GM12872 (cell line): ENCODE measurements around the gene PSMD13.

Experiments used
- CTCF ChIP-seq: IDR thresholded peaks from 3 replicates; pipeline ENCODE4 v1.5.1; 2011; ENCODE audit warnings: low read depth, mild to moderate bottlenecking, low read length, moderate library complexity; ENCODE audit not compliant: insufficient read depth

The PSMD13 gene

DNA sequence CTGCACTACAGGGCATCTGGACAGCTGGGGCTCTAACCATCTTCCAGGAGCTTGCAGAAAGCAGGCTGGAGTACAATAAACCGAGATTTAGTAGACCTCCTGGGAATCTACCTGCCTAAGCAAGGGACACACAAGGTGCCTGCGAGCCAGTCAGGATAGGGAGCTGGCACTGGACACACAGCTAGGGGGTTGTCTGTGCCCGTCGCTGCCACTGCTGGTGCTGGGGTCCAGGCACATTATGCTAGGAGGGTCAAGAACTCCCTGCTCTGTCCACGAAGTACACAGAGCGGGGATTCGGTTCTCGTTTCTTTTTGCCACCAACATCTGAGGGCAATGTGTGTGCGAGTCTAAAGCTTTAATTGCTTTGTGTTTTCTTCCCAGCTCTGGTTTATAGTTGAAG, 25.0 kb upstream of the PSMD13 start:
- no peak for TF ChIP-seq CTCF

DNA sequence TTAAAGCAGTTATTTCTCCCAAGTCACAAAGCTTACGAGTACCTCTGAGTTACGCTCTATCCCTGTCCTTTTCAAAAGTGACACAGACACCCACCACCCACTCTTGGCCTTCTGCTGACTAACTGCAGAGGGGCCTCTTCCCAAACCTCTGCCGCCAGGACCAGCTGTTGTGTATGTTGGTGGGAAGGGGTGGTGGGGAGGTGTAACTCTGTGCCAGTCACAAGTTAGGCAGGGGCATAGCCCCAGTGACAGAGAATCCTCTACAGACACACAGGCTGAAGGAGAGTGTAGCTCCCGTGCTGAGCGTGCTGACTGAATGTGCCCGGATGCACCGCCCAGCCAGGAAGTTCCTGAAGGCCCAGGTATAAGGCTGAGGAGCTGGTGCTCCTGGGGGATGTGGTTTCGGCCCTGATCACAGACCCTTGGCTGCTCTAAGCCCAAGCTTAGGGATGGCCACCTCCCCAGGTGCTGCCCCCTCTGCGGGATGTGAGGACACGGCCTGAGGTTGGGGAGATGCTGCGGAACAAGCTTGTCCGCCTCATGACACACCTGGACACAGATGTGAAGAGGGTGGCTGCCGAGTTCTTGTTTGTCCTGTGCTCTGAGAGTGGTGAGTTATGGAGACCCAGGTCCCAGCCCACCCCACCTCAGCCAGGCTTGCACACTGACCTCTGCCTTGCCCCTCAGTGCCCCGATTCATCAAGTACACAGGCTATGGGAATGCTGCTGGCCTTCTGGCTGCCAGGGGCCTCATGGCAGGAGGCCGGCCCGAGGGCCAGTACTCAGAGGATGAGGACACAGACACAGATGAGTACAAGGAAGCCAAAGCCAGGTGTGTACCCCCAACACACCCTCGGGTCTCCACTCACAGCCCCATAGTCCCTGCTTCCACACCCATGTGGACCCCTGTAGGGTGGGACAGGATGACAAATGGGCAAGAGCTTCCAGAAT, 24.4 kb upstream of the PSMD13 start:
- TF ChIP-seq CTCF, result no peak

DNA sequence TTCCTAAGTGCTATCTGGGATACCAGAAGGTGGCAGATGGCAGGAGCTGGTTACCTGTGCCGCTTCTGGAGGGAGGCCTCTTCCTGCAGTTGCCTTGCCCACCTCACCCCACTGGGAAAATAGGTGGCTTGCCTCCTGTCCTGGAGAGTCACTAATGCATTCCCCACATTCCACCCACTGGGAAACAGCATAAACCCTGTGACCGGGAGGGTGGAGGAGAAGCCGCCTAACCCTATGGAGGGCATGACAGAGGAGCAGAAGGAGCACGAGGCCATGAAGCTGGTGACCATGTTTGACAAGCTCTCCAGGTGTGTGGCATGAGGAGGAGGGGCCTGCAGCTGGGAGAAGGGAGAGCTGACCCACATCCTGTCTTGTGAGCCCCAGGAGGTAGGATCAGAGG, 23.7 kb upstream of the PSMD13 start:
- TF ChIP-seq CTCF, result no peak

DNA sequence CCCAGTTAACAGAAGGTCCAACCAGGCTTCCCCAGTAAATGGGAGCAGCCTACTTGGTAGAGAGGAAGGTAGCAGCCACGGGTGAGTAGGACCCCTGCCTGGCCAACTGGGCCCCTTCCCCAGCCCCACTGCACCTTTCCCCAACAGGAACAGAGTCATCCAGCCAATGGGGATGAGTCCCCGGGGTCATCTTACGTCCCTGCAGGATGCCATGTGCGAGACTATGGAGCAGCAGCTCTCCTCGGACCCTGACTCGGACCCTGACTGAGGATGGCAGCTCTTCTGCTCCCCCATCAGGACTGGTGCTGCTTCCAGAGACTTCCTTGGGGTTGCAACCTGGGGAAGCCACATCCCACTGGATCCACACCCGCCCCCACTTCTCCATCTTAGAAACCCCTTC, 22.7 kb upstream of the PSMD13 start:
- no peak for TF ChIP-seq CTCF

DNA sequence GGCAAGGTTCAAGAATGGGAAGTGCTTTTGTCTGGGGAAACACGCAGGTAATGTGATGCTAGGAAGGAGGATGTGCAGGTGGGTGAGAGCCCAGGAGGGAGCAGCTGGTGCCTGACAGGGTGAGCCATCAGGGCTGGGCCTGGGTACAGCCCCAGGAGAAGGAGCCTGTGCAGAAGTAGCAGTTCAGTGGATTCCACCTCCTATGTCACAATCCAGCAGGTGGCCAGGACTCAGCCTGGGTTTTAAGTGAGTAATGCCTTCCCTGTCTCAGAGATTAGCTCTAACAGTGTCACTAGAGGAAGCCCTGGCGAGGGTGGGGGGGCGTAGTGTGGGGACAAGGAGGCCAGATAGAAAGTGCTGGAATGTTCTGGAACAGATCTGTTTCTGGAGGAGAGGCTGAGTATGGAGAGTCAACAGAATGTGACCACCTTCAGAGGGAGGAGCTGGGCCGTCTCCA, 21.2 kb upstream of the PSMD13 start:
- TF ChIP-seq CTCF, result no peak

DNA sequence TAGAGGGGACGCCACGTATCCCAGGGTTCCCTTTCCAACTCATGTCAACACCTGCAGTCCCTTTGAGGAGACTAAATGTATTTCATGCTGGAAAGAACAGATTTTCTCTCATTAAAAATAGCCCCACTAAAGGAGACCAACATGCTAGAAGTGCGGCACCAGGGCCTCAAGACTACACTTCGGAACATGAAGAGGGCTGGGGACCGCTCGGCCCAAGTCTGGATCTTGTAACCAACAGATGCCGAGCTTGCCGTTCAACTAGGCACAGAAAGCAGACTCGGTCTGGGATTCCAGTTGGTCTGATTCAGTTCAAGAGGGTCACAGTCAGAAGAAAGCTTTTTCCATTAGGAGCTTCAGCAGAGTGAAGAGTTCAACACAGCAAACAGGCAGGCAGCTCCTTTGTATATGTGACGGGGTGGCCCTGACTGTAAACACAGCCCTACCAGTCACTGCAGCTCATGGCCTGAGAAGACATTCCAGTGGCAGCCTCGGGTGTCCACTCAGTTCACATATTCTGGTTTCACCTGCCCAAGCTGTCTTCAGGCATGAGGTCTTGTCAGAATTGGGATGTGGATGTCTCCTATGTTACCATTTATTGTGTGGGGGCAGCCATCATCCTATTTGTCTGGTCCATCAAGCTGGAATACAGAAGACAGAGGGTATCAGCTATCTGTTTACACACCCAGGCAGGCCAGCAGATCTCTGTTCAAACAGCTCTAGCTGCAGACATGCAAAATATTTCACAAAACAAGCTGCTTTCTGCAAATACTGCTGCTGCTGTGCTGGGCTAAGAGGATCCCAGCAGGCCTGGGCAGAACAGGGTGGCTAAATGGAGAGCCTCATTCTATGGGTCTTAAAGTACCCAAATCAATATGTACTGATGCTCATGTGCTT, 20.4 kb upstream of the PSMD13 start:
- TF ChIP-seq CTCF, result no peak

- TF ChIP-seq CTCF, result no peak
These were observed 19.1 kb upstream of the PSMD13 start for GRCh38 chr11:217704-218103.
